GM19240 (cell line): ENCODE measurements around the gene PFDN2.
"Not testable (repeated sequence)": the region's sequence is repeated elsewhere in the genome, so short reads cannot be mapped to it uniquely, and the experiment has no call there.

ENCODE experiments used
- DNase-seq: peaks from one replicate; pipeline ENCODE4 v3.0.0; 2011; ENCODE audit warnings: low spot score; ENCODE audit not compliant: insufficient read length

PFDN2 gene

GRCh38 chr1:161139766-161140165, 21.9 kb upstream of the PFDN2 start:
- DNase-seq: no peak

- no peak for DNase-seq
Observed at GRCh38 chr1:161138431-161138830, 20.6 kb upstream of the PFDN2 start.

DNA sequence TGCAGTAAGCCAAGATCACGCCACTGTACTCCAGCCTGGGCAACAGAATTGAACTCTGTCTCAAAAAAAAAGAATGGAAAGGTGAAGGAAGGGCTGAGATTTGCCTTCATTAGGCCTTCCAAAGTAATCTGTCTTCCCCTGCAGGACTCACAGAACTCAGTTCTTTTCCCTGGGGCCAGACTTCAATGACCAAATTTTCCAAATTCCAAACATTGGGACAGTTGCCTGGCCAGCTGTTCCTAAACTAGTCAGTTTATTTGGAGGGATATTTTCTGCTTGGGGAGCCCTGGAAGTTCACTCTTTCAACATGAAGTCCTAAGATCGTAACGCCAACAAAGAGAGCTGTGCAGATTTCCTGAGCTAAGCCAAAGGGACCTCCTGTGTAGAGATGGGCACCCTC, 20.0 kb upstream of the PFDN2 start:
- DNase-seq: no peak

- peak; percentile 22 for DNase-seq
Observed at GRCh38 chr1:161133220-161133740, 15.4 kb upstream of the PFDN2 start.

DNA sequence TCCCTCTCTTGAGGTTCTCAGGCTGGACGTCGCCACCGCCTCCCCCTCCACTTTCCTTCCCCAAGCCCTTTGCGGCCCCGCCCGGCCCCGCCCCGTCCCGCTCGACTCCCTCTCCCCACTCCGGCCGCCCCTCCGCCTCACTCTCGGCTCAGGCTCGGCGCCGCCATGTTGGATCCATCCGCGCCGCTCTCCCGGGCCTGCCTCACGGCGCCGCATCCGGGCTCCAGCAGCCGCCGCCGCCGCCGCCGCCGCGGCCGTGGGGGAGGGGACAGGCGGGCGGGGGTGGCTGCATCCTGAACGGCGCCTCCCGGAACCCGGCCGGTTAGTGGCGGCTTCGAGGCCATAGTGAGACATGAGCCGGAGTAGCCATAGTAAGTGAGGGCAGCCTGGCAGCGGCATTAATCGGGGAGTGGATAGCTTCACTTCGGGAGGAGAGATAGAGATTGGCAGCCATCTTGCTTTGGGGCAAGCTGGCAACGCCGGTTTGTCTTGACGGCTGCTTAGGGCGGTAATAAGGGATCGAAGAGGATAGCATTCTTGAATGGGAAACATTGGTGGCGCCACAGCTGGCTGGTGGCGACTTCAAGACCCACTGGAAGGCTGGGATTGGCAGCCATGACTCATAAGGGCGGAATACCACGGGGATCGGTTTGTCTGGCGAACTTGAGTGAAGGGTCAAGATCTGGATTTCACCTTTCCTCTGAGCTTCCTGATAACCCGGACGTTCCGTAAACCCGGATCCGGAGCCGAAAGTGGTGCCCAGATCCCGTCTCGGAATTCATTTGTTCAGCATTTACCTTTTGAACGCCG, 14.8 kb upstream of the PFDN2 start, which contains the start of gene DEDD:
DEDD (minus strand) TSS at position 258 of the 810 bp plus-strand sequence. CDS start 8,205 bp downstream, outside the sequence.
- peak; percentile 87 for DNase-seq

- DNase-seq: no peak
Observed at GRCh38 chr1:161131523-161132409, 13.9 kb upstream of the PFDN2 start.

- DNase-seq: no peak
Observed at GRCh38 chr1:161130266-161130665, 12.4 kb upstream of the PFDN2 start.

DNA sequence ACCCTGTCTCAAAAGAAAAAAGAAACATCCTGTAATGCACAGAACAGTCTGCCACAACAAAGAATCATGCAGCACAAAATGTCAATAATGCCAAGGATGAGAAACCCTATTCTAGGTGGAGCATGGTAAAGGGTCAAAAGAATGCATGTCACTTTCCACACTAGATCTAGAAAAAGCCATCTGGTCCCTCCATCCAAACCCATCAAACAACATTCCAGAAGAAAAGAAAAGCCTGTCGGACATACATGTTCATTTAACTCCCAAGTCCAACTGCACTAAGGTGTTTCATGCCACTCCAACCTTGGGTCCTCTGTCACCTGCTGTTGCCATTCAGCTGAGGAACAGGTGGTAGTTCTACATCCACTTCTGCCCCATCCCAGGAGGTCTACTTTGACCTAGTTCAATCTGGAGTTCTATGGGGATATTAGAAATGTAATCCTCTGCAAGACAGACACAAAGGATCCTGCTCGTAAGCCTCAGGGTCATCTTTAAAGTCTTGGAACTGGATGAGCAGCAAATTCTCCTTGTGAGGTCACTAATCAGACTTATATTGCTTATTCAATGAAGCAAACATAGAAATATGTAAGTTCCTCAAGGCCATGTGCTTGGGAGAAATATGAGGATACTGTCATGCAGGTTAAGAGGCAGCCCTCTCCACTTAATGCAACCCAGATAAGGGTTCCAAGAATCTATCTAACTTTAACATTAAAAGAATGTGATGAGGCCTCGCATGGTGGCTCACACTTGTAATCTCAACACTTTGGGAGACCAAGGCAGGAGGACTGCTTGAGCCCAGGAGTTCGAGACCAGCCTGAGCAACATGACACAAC, 11.0 kb upstream of the PFDN2 start:
- DNase-seq: no peak

- DNase-seq: no peak
Observed at GRCh38 chr1:161127649-161128048, 9.8 kb upstream of the PFDN2 start.

DNA sequence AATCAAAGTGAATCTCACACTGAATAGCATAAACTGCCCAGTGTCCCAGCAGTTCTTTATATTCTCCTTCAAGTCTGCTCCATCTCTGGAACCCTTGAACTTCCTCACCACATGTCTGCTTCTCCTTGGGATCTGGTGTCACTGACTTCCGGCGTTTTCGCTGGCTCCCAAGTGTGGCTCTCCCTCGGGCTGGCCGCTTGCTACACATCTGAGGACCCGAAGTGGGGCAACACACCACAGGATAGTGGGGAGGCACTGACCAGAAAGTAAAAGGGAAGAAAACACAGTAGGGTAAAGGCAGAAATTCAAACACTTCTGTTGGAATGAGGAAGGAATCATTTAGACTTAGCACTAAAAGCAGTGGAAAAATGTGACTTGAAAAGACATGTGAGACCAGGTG, 5.1 kb upstream of the PFDN2 start:
- DNase-seq: no peak

- no peak for DNase-seq
Observed at GRCh38 chr1:161121834-161122233, 4.0 kb upstream of the PFDN2 start.

- no peak for DNase-seq
Observed at GRCh38 chr1:161121042-161121650, 3.3 kb upstream of the PFDN2 start.

DNA sequence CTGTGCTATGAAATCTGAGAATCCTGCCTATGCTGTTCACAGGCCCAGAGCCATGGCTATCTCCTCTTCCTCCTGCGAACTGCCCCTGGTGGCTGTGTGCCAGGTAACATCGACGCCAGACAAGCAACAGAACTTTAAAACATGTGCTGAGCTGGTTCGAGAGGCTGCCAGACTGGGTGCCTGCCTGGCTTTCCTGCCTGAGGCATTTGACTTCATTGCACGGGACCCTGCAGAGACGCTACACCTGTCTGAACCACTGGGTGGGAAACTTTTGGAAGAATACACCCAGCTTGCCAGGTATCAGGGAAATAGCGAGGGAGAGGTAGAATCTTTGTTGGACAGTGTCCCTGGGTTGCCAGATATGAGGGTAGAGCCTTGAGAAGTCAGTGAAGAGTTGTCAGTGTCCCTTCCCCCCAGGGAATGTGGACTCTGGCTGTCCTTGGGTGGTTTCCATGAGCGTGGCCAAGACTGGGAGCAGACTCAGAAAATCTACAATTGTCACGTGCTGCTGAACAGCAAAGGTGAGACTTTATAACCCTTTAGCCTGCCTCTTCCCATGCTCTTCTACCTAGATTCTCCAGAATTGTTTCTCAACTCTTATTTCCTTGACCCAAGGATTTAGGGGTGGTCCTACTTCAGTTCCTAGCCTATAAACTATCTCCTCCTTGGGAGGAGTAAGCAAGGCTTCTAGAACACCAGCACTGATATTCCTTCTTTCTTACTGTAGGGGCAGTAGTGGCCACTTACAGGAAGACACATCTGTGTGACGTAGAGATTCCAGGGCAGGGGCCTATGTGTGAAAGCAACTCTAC, 1.5 kb upstream of the PFDN2 start:
- no peak for DNase-seq

DNA sequence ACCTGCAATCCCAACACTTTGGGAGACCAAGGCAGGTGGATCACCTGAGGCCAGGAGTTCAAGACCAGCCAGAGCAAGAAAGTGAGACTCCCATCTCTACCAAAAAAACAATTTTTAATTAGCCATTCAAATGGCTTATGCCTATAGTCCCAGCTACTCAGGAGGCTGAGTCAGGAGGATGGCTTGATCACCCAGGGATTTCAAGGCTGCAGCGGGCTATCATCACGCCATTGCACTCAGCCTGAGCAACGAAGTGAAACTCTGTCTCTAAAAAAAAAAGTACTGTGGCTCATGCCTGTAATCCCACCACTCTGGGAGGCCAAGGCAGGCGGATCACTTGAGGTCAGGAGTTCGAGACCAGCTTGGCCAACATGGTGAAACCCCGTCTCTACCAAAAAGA, 1.9 kb downstream of the PFDN2 start:
- DNase-seq: not testable (repeated sequence)

GRCh38 chr1:161115132-161115711, 2.6 kb downstream of the PFDN2 start:
- DNase-seq: no peak

DNA sequence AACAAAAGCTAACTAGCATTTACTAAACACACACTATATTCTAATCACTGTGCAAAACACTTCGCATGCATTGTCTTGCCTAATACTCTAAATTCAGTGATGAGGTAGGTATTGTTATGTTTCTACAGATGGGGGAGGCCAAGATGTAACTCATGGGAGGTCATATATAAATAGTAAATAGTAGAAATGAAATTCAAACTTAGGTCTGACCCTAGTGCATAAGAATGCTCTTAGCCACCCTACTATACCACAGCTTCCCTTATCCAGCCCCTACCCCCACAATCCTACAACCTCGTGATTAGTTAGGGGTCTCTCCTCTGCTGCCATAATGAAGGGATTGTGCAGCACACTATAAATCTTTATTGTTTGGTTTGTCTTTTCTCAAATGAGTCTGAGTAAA, 3.3 kb downstream of the PFDN2 start:
- no peak for DNase-seq

DNA sequence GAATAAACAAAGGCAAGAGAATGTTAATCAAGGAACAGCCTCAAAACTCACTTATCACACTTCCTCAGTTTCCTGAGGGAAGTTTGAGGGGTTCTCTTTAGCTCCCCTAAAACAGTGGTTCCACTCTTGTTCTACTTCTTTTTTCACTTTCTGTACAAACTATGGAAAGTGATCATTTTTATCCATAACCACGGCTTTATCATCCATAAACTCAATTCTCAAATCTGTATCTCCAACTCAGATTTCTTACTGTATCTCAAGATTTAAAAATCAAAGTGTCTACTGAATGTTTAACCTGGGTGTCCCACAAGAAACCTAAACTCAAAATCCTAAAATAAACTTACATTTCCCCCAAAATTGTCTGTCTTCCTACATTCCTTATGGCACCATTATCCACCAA, 3.9 kb downstream of the PFDN2 start:
- no peak for DNase-seq

DNA sequence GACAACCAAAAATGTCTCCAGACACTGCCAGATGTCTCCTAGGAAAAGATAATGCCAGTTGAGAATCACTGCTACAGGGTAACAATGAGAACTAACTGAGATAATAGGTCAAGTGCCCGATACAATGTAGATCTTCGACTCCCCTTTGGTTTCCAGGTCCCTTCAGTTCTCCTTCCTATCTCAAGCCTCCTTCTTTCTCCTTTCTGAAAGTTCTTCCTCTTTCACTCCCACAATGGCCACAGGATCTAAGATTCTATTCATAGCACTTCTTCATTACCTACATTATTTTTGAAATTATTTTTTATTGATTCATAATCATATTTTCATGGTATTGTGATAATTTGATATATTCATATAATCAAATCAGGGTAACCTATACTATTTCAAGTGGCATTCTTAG, 6.3 kb downstream of the PFDN2 start:
- no peak for DNase-seq

DNA sequence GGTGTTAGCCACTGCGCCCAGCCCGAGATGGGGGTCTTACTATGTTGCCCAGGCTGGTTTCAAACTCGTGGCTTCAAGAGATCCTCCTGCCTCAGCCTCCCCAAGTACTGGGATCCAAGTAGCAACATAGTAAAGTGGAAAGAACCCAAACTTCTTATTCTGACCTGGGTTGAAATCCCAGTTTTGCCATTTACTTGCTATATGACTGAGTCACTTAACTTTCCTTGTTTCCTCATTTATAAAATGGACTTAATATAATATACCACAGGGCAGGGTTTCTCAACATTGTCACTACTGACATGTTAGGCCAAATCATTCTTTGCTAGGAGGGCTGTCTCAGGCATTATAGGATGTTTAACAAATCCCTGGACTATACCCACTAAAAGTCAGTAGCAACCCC, 6.7 kb downstream of the PFDN2 start:
- no peak for DNase-seq

DNA sequence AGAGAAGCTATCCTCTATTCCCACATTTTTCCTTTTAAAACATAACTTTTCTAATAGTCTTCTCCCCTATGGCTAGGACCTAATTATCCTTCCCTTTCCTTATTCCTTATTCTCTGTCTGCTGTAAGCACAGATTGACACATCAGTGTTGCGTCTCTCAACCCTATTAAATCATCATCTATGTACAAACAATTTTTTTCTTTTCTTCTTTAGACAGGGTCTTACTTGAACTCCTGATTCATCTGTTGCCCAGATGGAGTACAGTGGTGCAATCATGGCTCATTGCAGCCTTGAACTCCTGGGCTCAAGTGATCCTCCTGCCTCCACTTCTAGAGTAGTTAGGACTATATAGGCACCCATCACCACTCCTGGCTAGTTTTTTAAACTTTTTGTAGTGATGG, 11.4 kb downstream of the PFDN2 start:
- DNase-seq: no peak
